ENCODE data around the gene MYL3.

GRCh38 chr3:46821553-46821952 lies 41.7 kb downstream of the MYL3 start:
- TF ChIP-seq CTCF (IDR thresholded peaks at IDR 0.05) (no peak), POLR2AphosphoS5 (IDR thresholded peaks at IDR 0.05) (no peak), POLR2A (IDR thresholded peaks at IDR 0.05) (no peak)

All from breast epithelium (tissue), 3 donors.